ENCODE results near the gene MAGEC3.
A peak's percentile ranks its signal among the peaks of the same experiment; 100 is the strongest.

Gene MAGEC3

DNA sequence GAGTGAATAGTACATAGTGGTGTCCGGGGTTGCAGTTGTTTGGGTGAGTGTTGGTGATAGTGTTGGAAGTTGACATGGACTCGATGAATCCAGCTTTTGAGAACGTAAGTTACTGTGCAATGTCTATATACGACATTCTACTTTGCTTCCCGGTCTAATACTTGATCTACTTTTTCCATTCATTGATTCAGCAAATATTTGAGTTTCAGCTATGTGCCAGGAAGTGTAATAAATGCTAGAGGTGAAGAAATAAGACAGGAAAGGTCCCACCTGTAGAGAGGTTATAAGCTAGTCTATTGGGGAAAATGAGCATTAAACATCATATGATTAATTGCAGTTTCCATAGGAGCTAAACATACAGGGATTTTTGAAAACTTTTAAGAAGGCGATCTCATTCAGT is 22.2 kb upstream of the MAGEC3 start:
- Histone ChIP-seq H2BK120ac (ENCODE audit: low read depth, low read length) (no peak overlapping the region), H4K91ac (ENCODE audit: low read length) (no peak overlapping the region), H3K4me2 (ENCODE audit: low read length, poor library complexity, severe bottlenecking) (no peak overlapping the region), H3K79me1 (replicated peaks; ENCODE audit: low read length, poor library complexity, severe bottlenecking) (no peaks in the 10 kb centered on the region), H3K4ac (ENCODE audit: low read depth in 1 of 2, low read length in 2 of 2) (no peak overlapping the region), H3K36me3 (ENCODE audit: control insufficient read depth in 1 of 2, insufficient read depth in 2 of 2, low read depth in 1 of 2, low read length in 2 of 2) (no peaks in the 10 kb centered on the region), H2BK15ac (ENCODE audit: low read depth, poor library complexity, severe bottlenecking) (no peak overlapping the region), H2AK5ac (ENCODE audit: low read length, severe bottlenecking) (no peak overlapping the region), H3K4me1 (ENCODE audit: control insufficient read depth, insufficient read depth, low read depth, low read length) (no peaks in the 10 kb centered on the region), H2BK5ac (ENCODE audit: low read depth, low read length, poor library complexity, severe bottlenecking) (no peak overlapping the region), H3K9ac (ENCODE audit: low read length) (no peak overlapping the region), H3K27me3 (ENCODE audit: control insufficient read depth in 1 of 2, insufficient read depth in 1 of 2, low read length in 2 of 2) (no peaks in the 10 kb centered on the region), H3K23ac (ENCODE audit: low read length in 2 of 2) (no peak overlapping the region), H3K9me3 (ENCODE audit: control insufficient read depth, low read length) (peaks cover 3% of the 10 kb centered on the region), H3K14ac (ENCODE audit: low read length in 2 of 2) (no peak overlapping the region), H2AFZ (ENCODE audit: low read depth, low read length) (no peak overlapping the region), H3K27ac (ENCODE audit: low read length, poor library complexity, severe bottlenecking) (no peak overlapping the region), H2BK12ac (ENCODE audit: low read length in 2 of 2) (no peak overlapping the region), H4K8ac (ENCODE audit: low read length) (no peak overlapping the region), H3K18ac (ENCODE audit: low read depth in 1 of 2, low read length in 2 of 2) (no peak overlapping the region), H3K4me3 (ENCODE audit: insufficient read depth in 1 of 2, low read depth in 1 of 2, low read length in 2 of 2) (no peak overlapping the region)
- WGBS, result 88% methylated on average over 1 of the region's 6 CpGs
- DNase-seq, result no peak

DNA sequence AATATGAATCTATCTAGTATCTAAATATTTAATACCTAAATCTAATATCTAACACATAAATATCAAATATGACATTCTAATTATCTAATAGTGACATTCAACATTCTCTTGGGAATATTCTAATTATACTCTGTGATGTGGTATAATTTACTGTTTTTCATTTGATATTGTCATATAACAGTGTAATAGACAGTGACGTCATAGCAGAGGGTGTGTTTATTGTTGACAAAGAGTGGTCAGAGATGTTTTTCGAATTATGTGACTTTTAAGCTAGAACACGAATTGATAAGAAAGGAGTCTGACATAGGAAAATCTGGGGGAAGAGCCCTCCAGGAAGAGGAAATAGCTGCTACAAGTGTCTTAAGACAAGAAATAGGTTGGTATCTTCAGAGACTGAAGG is 5.9 kb upstream of the MAGEC3 start:
- no peak overlapping the region for H3K4ac ChIP-seq (ENCODE audit: low read depth in 1 of 2, low read length in 2 of 2)
- H2BK15ac ChIP-seq (ENCODE audit: low read depth, poor library complexity, severe bottlenecking), result no peak overlapping the region
- WGBS, result 80% methylated on average over 3 of the region's 3 CpGs
- H3K27ac ChIP-seq (ENCODE audit: low read length, poor library complexity, severe bottlenecking), result no peak overlapping the region
- H3K23ac ChIP-seq (ENCODE audit: low read length in 2 of 2), result no peak overlapping the region
- H3K4me2 ChIP-seq (ENCODE audit: low read length, poor library complexity, severe bottlenecking), result no peak overlapping the region
- no peak overlapping the region for H4K91ac ChIP-seq (ENCODE audit: low read length)
- no peak overlapping the region for H3K18ac ChIP-seq (ENCODE audit: low read depth in 1 of 2, low read length in 2 of 2)
- no peak overlapping the region for H2AFZ ChIP-seq (ENCODE audit: low read depth, low read length)
- H3K9me3 ChIP-seq (ENCODE audit: control insufficient read depth, low read length), result peaks cover 2% of the 10 kb centered on the region
- H2BK5ac ChIP-seq (ENCODE audit: low read depth, low read length, poor library complexity, severe bottlenecking), result no peak overlapping the region
- H2AK5ac ChIP-seq (ENCODE audit: low read length, severe bottlenecking), result no peak overlapping the region
- no peaks in the 10 kb centered on the region for H3K36me3 ChIP-seq (ENCODE audit: control insufficient read depth in 1 of 2, insufficient read depth in 2 of 2, low read depth in 1 of 2, low read length in 2 of 2)
- H2BK12ac ChIP-seq (ENCODE audit: low read length in 2 of 2), result no peak overlapping the region
- no peak overlapping the region for H4K8ac ChIP-seq (ENCODE audit: low read length)
- no peak for DNase-seq
- no peaks in the 10 kb centered on the region for H3K79me1 ChIP-seq (replicated peaks; ENCODE audit: low read length, poor library complexity, severe bottlenecking)
- H3K9ac ChIP-seq (ENCODE audit: low read length), result no peak overlapping the region
- H3K14ac ChIP-seq (ENCODE audit: low read length in 2 of 2), result no peak overlapping the region
- no peaks in the 10 kb centered on the region for H3K27me3 ChIP-seq (ENCODE audit: control insufficient read depth in 1 of 2, insufficient read depth in 1 of 2, low read length in 2 of 2)
- no peaks in the 10 kb centered on the region for H3K4me1 ChIP-seq (ENCODE audit: control insufficient read depth, insufficient read depth, low read depth, low read length)
- no peak overlapping the region for H2BK120ac ChIP-seq (ENCODE audit: low read depth, low read length)
- no peak overlapping the region for H3K4me3 ChIP-seq (ENCODE audit: insufficient read depth in 1 of 2, low read depth in 1 of 2, low read length in 2 of 2)

DNA sequence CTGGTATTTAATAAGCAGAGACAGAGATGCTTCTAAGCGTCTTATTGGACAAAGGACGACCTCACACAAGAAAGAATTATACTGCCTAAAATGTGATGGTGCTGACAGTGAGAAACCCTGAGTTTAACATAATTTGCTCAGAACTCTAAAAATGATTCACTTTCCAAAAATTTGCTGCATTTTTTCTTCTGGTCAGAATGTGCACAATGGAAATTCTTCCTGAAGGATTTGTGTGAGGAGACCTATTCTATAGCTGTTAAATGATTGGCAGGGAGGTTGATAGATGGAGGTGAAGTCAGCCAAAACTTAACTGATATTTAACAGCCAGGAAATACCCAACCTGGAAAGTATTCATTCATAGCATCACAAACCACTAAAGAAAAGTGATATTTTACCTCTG is 1.7 kb downstream of the MAGEC3 start:
- Histone ChIP-seq H3K4me3 (ENCODE audit: insufficient read depth in 1 of 2, low read depth in 1 of 2, low read length in 2 of 2) (no peak overlapping the region), H3K27me3 (ENCODE audit: control insufficient read depth in 1 of 2, insufficient read depth in 1 of 2, low read length in 2 of 2) (no peaks in the 10 kb centered on the region), H3K4me2 (ENCODE audit: low read length, poor library complexity, severe bottlenecking) (no peak overlapping the region), H2AK5ac (ENCODE audit: low read length, severe bottlenecking) (no peak overlapping the region), H2BK120ac (ENCODE audit: low read depth, low read length) (no peak overlapping the region), H4K91ac (ENCODE audit: low read length) (no peak overlapping the region), H4K8ac (ENCODE audit: low read length) (no peak overlapping the region), H3K36me3 (ENCODE audit: control insufficient read depth in 1 of 2, insufficient read depth in 2 of 2, low read depth in 1 of 2, low read length in 2 of 2) (no peaks in the 10 kb centered on the region), H3K27ac (ENCODE audit: low read length, poor library complexity, severe bottlenecking) (peak overlapping the region; percentile 35), H2BK12ac (ENCODE audit: low read length in 2 of 2) (no peak overlapping the region), H3K14ac (ENCODE audit: low read length in 2 of 2) (no peak overlapping the region), H3K23ac (ENCODE audit: low read length in 2 of 2) (no peak overlapping the region), H3K9me3 (ENCODE audit: control insufficient read depth, low read length) (peaks cover 5% of the 10 kb centered on the region), H3K9ac (ENCODE audit: low read length) (no peak overlapping the region), H2BK15ac (ENCODE audit: low read depth, poor library complexity, severe bottlenecking) (no peak overlapping the region), H2BK5ac (ENCODE audit: low read depth, low read length, poor library complexity, severe bottlenecking) (no peak overlapping the region), H3K79me1 (replicated peaks; ENCODE audit: low read length, poor library complexity, severe bottlenecking) (no peaks in the 10 kb centered on the region), H3K4me1 (ENCODE audit: control insufficient read depth, insufficient read depth, low read depth, low read length) (no peaks in the 10 kb centered on the region), H3K4ac (ENCODE audit: low read depth in 1 of 2, low read length in 2 of 2) (no peak overlapping the region), H3K18ac (ENCODE audit: low read depth in 1 of 2, low read length in 2 of 2) (no peak overlapping the region), H2AFZ (ENCODE audit: low read depth, low read length) (no peak overlapping the region)
- DNase-seq, result no peak
- no CpG with 5 or more reads among the region's 2 CpGs for WGBS

DNA sequence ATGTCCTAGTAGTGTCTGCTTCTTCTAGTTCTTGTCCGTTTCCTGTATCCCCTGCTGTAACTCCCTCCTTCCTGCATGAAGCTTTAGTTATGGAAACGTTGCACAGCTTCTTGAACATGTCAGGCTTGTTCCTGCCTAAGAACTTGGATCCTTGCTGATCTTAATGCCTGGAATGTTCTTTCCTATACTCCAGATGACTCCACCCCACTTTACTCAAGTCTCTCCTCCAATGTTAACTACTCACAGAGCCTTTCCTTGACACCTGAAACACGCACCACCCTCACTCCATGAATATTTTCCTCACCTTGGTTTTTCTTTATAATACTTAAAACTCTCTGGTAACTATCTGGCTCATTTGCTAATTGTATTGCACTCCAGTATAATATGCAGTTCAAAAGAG is 19.4 kb downstream of the MAGEC3 start:
- no peaks in the 10 kb centered on the region for H3K4me1 ChIP-seq (ENCODE audit: control insufficient read depth, insufficient read depth, low read depth, low read length)

More for the DNA sequence above, 19.4 kb downstream of the MAGEC3 start:
- Histone ChIP-seq H3K9me3 (ENCODE audit: control insufficient read depth, low read length) (no peaks in the 10 kb centered on the region), H3K4me3 (ENCODE audit: insufficient read depth in 1 of 2, low read depth in 1 of 2, low read length in 2 of 2) (no peak overlapping the region), H2BK12ac (ENCODE audit: low read length in 2 of 2) (no peak overlapping the region), H3K4ac (ENCODE audit: low read depth in 1 of 2, low read length in 2 of 2) (no peak overlapping the region), H3K27me3 (ENCODE audit: control insufficient read depth in 1 of 2, insufficient read depth in 1 of 2, low read length in 2 of 2) (no peaks in the 10 kb centered on the region), H3K18ac (ENCODE audit: low read depth in 1 of 2, low read length in 2 of 2) (no peak overlapping the region), H3K9ac (ENCODE audit: low read length) (no peak overlapping the region), H2BK5ac (ENCODE audit: low read depth, low read length, poor library complexity, severe bottlenecking) (no peak overlapping the region), H2AFZ (ENCODE audit: low read depth, low read length) (no peak overlapping the region), H3K14ac (ENCODE audit: low read length in 2 of 2) (no peak overlapping the region), H3K27ac (ENCODE audit: low read length, poor library complexity, severe bottlenecking) (no peak overlapping the region), H3K79me1 (replicated peaks; ENCODE audit: low read length, poor library complexity, severe bottlenecking) (no peaks in the 10 kb centered on the region), H4K91ac (ENCODE audit: low read length) (no peak overlapping the region), H3K23ac (ENCODE audit: low read length in 2 of 2) (no peak overlapping the region), H3K4me2 (ENCODE audit: low read length, poor library complexity, severe bottlenecking) (no peak overlapping the region), H3K36me3 (ENCODE audit: control insufficient read depth in 1 of 2, insufficient read depth in 2 of 2, low read depth in 1 of 2, low read length in 2 of 2) (no peaks in the 10 kb centered on the region), H2BK120ac (ENCODE audit: low read depth, low read length) (no peak overlapping the region), H4K8ac (ENCODE audit: low read length) (no peak overlapping the region), H2AK5ac (ENCODE audit: low read length, severe bottlenecking) (no peak overlapping the region), H2BK15ac (ENCODE audit: low read depth, poor library complexity, severe bottlenecking) (no peak overlapping the region)
- DNase-seq, result no peak
- 41% methylated on average over 2 of the region's 3 CpGs for WGBS
